Body of pancreas (tissue), 4 donors: ENCODE measurements around the gene GALNTL6. TPM values are rescaled to one million over a fixed set of nuclear protein-coding genes. Genes with fewer than 3 reads are reported as not detected.

ENCODE experiments used
- ATAC-seq: fragments of 150-250 bp; one replicate; pipeline ENCODE4 v1.9.1; 2016
- DNase-seq, 4 donors: peaks; one replicate each; pipeline ENCODE4 v3.0.0-alpha.2; 2019
- H3K27ac ChIP-seq, 4 donors: fragments of 200-600 bp; sonication (generic); 1 replicate in 3 of 4; 2 replicates in 1 of 4; pipeline versions ENCODE4 v1.5.1 to v1.6.1; 2016 to 2019; ENCODE audit warnings: mild to moderate bottlenecking in 1 of 4, mixed read lengths in 1 of 4, moderate library complexity in 1 of 4
- H3K27me3 ChIP-seq, 2 donors: fragments of 200-600 bp; sonication (generic); one replicate each; pipeline ENCODE4 v1.6.0; 2016; ENCODE audit warnings: mild to moderate bottlenecking in 1 of 2
- H3K36me3 ChIP-seq, 2 donors: fragments of 200-600 bp; sonication (generic); replicated peaks in 1 of 2; 2 replicates each; pipeline ENCODE4 v1.5.1; 2016; ENCODE audit warnings: low read depth in 2 of 2; ENCODE audit not compliant: insufficient read depth in 1 of 2
- H3K4me1 ChIP-seq: fragments of 200-600 bp; sonication (generic); one replicate; pipeline ENCODE4 v1.6.0; 2016
- H3K4me3 ChIP-seq, 2 donors: fragments of 200-600 bp; sonication (generic); 1 replicate in 1 of 2; 2 replicates in 1 of 2; pipeline ENCODE4 v1.5.1; 2016 to 2019
- H3K9me3 ChIP-seq, 3 donors: fragments of 200-600 bp; sonication (generic); 1 replicate in 2 of 3; 2 replicates in 1 of 3; pipeline ENCODE4 v1.5.1; 2016
- POLR2A ChIP-seq, 3 donors: fragments of 450-650 bp; IDR thresholded peaks; one replicate each; pipeline ENCODE4 v1.6.1; 2016; ENCODE audit warnings: antibody characterized with exemption in 3 of 3, mild to moderate bottlenecking in 2 of 3
- WGBS, 2 donors: methylation state at CpG; one replicate each; pipeline ENCODE4 v1.1.5; 2017; 5-methylcytosine and 5-hydroxymethylcytosine counted together
- intact Hi-C: fragments of 100-400 bp; cut with DNase I; formaldehyde crosslinking; loops from one replicate; pipeline ENCODE4 v1.15.1; 2023
- total RNA-seq, 2 donors: library from RNA; depleted of rRNA; stranded (reverse); fragments of >200 nt; gene quantifications; one replicate each; pipeline ENCODE4 v1.1.0, GENCODE V29; 2016
- TF ChIP-seq, protein P1 (sequence below), 7 experiments: fragments of 450-650 bp in 4 of 7; fragments of 200-600 bp in 3 of 7; sonication (generic) in 3 of 7; IDR thresholded peaks; one replicate each; pipeline ENCODE4 v1.5.1; 2016 to 2019; ENCODE audit warnings: antibody characterized with exemption in 7 of 7

The GALNTL6 gene
- total RNA-seq, 2 donors from 2014 or later: 0.26 TPM; not detected in 1

GRCh38 chr4:172308078-172308477 lies 494.9 kb downstream of the GALNTL6 start:
- ATAC-seq: no peak
- TF ChIP-seq POLR2A (IDR thresholded peaks at IDR 0.05): no peak
- TF ChIP-seq, protein P1, sequence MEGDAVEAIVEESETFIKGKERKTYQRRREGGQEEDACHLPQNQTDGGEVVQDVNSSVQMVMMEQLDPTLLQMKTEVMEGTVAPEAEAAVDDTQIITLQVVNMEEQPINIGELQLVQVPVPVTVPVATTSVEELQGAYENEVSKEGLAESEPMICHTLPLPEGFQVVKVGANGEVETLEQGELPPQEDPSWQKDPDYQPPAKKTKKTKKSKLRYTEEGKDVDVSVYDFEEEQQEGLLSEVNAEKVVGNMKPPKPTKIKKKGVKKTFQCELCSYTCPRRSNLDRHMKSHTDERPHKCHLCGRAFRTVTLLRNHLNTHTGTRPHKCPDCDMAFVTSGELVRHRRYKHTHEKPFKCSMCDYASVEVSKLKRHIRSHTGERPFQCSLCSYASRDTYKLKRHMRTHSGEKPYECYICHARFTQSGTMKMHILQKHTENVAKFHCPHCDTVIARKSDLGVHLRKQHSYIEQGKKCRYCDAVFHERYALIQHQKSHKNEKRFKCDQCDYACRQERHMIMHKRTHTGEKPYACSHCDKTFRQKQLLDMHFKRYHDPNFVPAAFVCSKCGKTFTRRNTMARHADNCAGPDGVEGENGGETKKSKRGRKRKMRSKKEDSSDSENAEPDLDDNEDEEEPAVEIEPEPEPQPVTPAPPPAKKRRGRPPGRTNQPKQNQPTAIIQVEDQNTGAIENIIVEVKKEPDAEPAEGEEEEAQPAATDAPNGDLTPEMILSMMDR (IDR thresholded peaks at IDR 0.05): no peak
- Histone ChIP-seq H3K27me3 (no peaks in the 10 kb centered on the region), H3K9me3 (no peaks in the 10 kb centered on the region), H3K4me3 (no peak overlapping the region), H3K27ac (no peak overlapping the region), H3K4me1 (no peaks in the 10 kb centered on the region), H3K36me3 (no peaks in the 10 kb centered on the region)
- no peak for DNase-seq
- 65 to 75% methylated on average over 2 of the region's 2 CpGs for WGBS, 2 donors
- intact Hi-C loops: no loop called here

DNA sequence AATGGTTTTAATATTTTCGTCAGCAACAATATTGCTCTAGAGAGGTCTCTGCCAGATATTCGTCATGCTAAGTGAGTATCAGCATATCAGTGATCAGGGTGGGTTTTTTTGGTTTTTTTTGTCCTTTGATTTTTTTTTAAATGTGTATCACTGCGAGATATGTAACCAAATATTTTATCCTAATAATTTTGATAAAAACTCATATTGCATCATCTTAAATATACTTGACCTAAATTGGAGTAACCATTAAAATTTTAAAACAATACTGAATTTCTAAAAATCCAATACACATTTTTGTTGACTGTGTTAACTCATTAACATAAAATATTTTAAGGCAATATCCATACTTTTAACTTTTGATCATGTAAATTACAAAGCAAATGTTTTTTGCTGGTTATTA lies 498.5 kb downstream of the GALNTL6 start:
- Histone ChIP-seq H3K9me3 (no peaks in the 10 kb centered on the region), H3K27me3 (no peaks in the 10 kb centered on the region), H3K36me3 (no peaks in the 10 kb centered on the region), H3K4me3 (no peak overlapping the region), H3K27ac (no peak overlapping the region), H3K4me1 (no peaks in the 10 kb centered on the region)
- TF ChIP-seq, protein P1 (IDR thresholded peaks at IDR 0.05): no peak
- TF ChIP-seq POLR2A (IDR thresholded peaks at IDR 0.05): no peak
- intact Hi-C loops: no loop called here
- ATAC-seq (no peak), DNase-seq (no peak)
- 57 to 63% methylated on average over 3 of the region's 3 CpGs for WGBS, 2 donors

- H3K27me3 ChIP-seq: no peaks in the 10 kb centered on the region
- TF ChIP-seq POLR2A (IDR thresholded peaks at IDR 0.05): no peak
- TF ChIP-seq, protein P1 (IDR thresholded peaks at IDR 0.05): no peak
- no peaks in the 10 kb centered on the region for H3K9me3 ChIP-seq
- no peak overlapping the region for H3K4me3 ChIP-seq
- H3K27ac ChIP-seq: no peak overlapping the region
- 22 to 27% methylated on average over 2 of the region's 2 CpGs for WGBS, 2 donors
- ATAC-seq (no peak), DNase-seq (no peak)
- H3K4me1 ChIP-seq: no peaks in the 10 kb centered on the region
- intact Hi-C loops: no loop called here
- no peaks in the 10 kb centered on the region for H3K36me3 ChIP-seq
Observed at GRCh38 chr4:172323288-172323687, 510.1 kb downstream of the GALNTL6 start.

DNA sequence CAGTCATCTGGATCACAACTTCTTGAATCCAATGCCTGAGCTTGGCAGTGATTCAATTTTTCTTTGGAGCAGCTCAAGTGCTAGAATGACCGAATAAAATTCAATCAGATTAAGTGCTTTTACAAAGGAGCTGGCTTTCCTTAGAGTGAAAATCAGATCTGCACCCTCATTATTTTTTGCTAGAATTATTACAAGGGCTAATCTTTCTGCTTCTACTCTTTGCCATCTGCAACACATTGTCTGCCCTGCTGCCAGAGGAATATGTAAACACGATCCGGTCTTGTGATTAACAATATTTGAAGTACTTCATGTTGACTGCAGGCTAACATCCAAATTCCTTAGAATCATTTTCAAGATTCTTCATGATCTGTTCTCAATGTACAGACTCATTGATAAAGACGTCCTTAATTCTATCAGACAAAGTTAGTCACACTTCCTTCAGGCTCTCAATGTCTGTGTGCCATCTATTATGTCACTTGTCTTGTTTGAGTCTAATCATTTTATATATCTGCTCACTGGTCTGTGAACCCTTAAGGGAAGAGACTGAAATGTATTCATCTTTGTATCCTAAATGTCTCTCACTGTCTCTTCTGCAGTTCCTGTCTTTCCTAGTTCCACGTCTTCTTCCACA lies 531.2 kb downstream of the GALNTL6 start:
- Histone ChIP-seq H3K4me3 (no peak overlapping the region), H3K27me3 (no peaks in the 10 kb centered on the region), H3K36me3 (no peaks in the 10 kb centered on the region), H3K27ac (no peak overlapping the region), H3K4me1 (no peaks in the 10 kb centered on the region), H3K9me3 (no peaks in the 10 kb centered on the region)
- TF ChIP-seq POLR2A (IDR thresholded peaks at IDR 0.05): no peak
- TF ChIP-seq, protein P1 (IDR thresholded peaks at IDR 0.05): no peak
- intact Hi-C loops: no loop called here
- ATAC-seq: no peak
- DNase-seq: no peak
- WGBS, 2 donors: 28 to 33% methylated on average over 5 of the region's 5 CpGs

DNA sequence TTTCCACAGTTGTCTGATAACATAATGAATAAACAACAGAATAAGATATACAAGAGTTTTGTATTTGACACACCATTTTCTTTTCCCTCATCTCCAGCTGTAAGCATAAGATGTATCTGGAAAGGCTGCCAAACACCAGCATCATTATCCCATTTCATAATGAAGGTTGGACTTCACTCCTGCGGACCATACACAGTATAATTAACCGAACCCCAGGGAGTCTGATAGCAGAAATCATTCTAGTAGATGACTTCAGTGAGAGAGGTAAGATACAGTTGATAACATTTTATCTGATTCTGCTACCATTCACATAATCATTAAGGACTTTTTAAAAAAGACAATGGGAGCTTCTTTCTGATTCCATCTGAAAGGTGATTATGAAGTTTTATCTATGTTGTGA lies 535.2 kb downstream of the GALNTL6 start:
- DNase-seq (no peak), ATAC-seq (no peak)
- Histone ChIP-seq H3K27me3 (no peaks in the 10 kb centered on the region), H3K27ac (no peak overlapping the region), H3K4me1 (no peaks in the 10 kb centered on the region), H3K9me3 (no peaks in the 10 kb centered on the region), H3K4me3 (no peak overlapping the region), H3K36me3 (no peaks in the 10 kb centered on the region)
- 54 to 61% methylated on average over 2 of the region's 2 CpGs for WGBS, 2 donors
- intact Hi-C loops: no loop called here
- no peak for TF ChIP-seq POLR2A (IDR thresholded peaks at IDR 0.05)
- TF ChIP-seq, protein P1 (IDR thresholded peaks at IDR 0.05): no peak
